C4-2B (cell line): ENCODE results near the gene SEMA3F.

Experiments
- ZFX ChIP-seq: fragments of 450-650 bp; IDR thresholded peaks from 2 replicates; pipeline ENCODE4 v1.6.1; 2017
- TF ChIP-seq, protein P1 (sequence below): fragments of 450-650 bp; conservative IDR thresholded peaks from 2 replicates; pipeline ENCODE4 v1.5.1; 2017; ENCODE audit warnings: mild to moderate bottlenecking

DNA sequence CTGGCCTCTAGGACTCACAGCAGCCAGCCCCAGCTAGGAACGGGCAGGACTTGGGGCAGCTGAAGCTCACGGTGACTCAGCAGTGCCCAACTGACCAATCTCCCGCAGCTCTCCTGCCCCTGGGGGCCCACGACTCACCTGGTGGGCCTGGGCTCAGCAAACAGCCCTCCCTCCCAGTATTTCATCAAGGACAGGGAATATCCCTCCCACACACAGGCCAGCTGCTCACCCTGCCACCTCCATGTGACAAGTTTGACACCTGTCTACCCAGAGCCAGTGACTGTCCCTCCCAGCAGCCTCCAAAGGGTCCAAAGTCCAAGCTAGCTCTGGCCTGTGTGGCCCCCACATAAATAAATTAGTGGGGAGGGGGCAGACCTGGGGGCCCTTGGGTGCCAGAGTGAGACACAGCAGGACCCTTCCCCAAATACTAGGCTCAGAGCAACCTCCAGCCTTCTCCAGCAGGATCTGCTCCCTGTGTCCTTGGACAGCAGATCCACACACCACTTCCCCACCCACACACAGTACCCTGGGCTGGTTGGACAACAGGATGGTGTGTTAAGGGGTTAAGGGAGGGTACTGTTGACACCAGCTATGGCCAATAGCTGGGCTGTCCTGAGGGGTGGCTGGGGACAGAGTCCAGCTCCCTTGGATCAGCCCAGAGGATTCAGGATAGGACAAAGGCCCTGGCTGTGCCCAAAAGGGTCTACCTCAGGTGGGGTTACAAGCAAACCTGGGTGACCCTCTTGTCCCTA lies 40.6 kb downstream of the SEMA3F start:
- TF ChIP-seq, protein P1, sequence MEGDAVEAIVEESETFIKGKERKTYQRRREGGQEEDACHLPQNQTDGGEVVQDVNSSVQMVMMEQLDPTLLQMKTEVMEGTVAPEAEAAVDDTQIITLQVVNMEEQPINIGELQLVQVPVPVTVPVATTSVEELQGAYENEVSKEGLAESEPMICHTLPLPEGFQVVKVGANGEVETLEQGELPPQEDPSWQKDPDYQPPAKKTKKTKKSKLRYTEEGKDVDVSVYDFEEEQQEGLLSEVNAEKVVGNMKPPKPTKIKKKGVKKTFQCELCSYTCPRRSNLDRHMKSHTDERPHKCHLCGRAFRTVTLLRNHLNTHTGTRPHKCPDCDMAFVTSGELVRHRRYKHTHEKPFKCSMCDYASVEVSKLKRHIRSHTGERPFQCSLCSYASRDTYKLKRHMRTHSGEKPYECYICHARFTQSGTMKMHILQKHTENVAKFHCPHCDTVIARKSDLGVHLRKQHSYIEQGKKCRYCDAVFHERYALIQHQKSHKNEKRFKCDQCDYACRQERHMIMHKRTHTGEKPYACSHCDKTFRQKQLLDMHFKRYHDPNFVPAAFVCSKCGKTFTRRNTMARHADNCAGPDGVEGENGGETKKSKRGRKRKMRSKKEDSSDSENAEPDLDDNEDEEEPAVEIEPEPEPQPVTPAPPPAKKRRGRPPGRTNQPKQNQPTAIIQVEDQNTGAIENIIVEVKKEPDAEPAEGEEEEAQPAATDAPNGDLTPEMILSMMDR: no peak
- no peak for TF ChIP-seq ZFX
